SK-N-SH treated with all-trans-retinoic acid at 6 μM for 48 hours (cell line): ENCODE results near the gene LRRN1.

ENCODE experiments used
- ATAC-seq: fragments of 200-7000 bp; cut with Tn5 transposase; 3 replicates; pipeline ENCODE4 v1.9.1; 2020; ENCODE audit warnings: mild to moderate bottlenecking, moderate library complexity
- ARNTL ChIP-seq: fragments of 450-650 bp; formaldehyde crosslinking; IDR thresholded peaks from 2 replicates; pipeline ENCODE4 v1.5.0; 2020; ENCODE audit warnings: low read depth, mild to moderate bottlenecking, moderate library complexity, borderline replicate concordance
- BACH2 ChIP-seq: fragments of 250-450 bp; sonication (Bioruptor Pico); IDR thresholded peaks from 2 replicates; pipeline ENCODE4 v1.9.0; 2021; ENCODE audit warnings: mild to moderate bottlenecking, borderline replicate concordance
- CREB5 ChIP-seq: fragments of 250-450 bp; sonication (Bioruptor Pico); IDR thresholded peaks from 2 replicates; pipeline ENCODE4 v1.5.1; 2020; ENCODE audit warnings: low read depth, mild to moderate bottlenecking, moderate library complexity
- CSDC2 ChIP-seq: fragments of 250-450 bp; sonication (Bioruptor Pico); IDR thresholded peaks from 2 replicates; pipeline ENCODE4 v1.5.0; 2020; ENCODE audit warnings: mild to moderate bottlenecking, moderate library complexity
- CSRNP3 ChIP-seq: fragments of 250-450 bp; sonication (Bioruptor Pico); IDR thresholded peaks from 2 replicates; pipeline ENCODE4 v1.5.1; 2021; ENCODE audit warnings: mild to moderate bottlenecking, moderate library complexity
- ESRRG ChIP-seq: fragments of 250-450 bp; sonication (Bioruptor Pico); IDR thresholded peaks from 2 replicates; pipeline ENCODE4 v1.6.1; 2021; ENCODE audit warnings: mild to moderate bottlenecking
- GLIS3 ChIP-seq: fragments of 250-450 bp; sonication (Bioruptor Pico); IDR thresholded peaks from 2 replicates; pipeline ENCODE4 v1.5.0; 2020; ENCODE audit warnings: mild to moderate bottlenecking, moderate library complexity
- ISL1 ChIP-seq: fragments of 250-450 bp; sonication (Bioruptor Pico); IDR thresholded peaks from 2 replicates; pipeline ENCODE4 v2.1.2; 2022; ENCODE audit warnings: mild to moderate bottlenecking, moderate library complexity
- OSR1 ChIP-seq: fragments of 250-450 bp; sonication (Bioruptor Pico); IDR thresholded peaks from 2 replicates; pipeline ENCODE4 v1.8.0; 2022; ENCODE audit warnings: moderate library complexity, mild to moderate bottlenecking, inconsistent platforms
- PPARA ChIP-seq: fragments of 250-450 bp; sonication (Bioruptor Pico); IDR thresholded peaks from 2 replicates; pipeline ENCODE4 v1.5.0; 2020; ENCODE audit warnings: mild to moderate bottlenecking, borderline replicate concordance
- SNAI2 ChIP-seq: fragments of 250-450 bp; sonication (Bioruptor Pico); IDR thresholded peaks from 2 replicates; pipeline ENCODE4 v1.5.0; 2020; ENCODE audit warnings: mild to moderate bottlenecking, moderate library complexity
- TOX ChIP-seq: fragments of 250-450 bp; sonication (Bioruptor Pico); IDR thresholded peaks from 2 replicates; pipeline ENCODE4 v1.8.0; 2021; ENCODE audit warnings: mild to moderate bottlenecking, moderate library complexity, borderline replicate concordance
- TSHZ2 ChIP-seq: fragments of 250-450 bp; sonication (Bioruptor Pico); IDR thresholded peaks from 2 replicates; pipeline ENCODE4 v1.5.0; 2020; ENCODE audit warnings: mild to moderate bottlenecking, moderate library complexity
- ZC3H10 ChIP-seq: fragments of 250-450 bp; sonication (Bioruptor Pico); IDR thresholded peaks from 2 replicates; pipeline ENCODE4 v1.5.1; 2021; ENCODE audit warnings: mild to moderate bottlenecking, moderate library complexity
- ZFP3 ChIP-seq: fragments of 250-450 bp; sonication (Bioruptor Pico); IDR thresholded peaks from 2 replicates; pipeline ENCODE4 v1.5.0; 2020; ENCODE audit warnings: mild to moderate bottlenecking, moderate library complexity
- ZFP30 ChIP-seq: fragments of 450-650 bp; formaldehyde crosslinking; IDR thresholded peaks from 2 replicates; pipeline ENCODE4 v1.5.0; 2022; ENCODE audit warnings: mild to moderate bottlenecking, moderate library complexity
- ZNF565 ChIP-seq: fragments of 450-650 bp; formaldehyde crosslinking; conservative IDR thresholded peaks from 2 replicates; pipeline ENCODE4 v1.5.0; 2020; ENCODE audit warnings: low read depth, mild to moderate bottlenecking, moderate library complexity
- ZNF70 ChIP-seq: fragments of 450-650 bp; formaldehyde crosslinking; IDR thresholded peaks from 2 replicates; pipeline ENCODE4 v1.5.0; 2020; ENCODE audit warnings: mild to moderate bottlenecking, moderate library complexity
- ZNF8 ChIP-seq: fragments of 450-650 bp; formaldehyde crosslinking; IDR thresholded peaks from 2 replicates; pipeline ENCODE4 v1.5.0; 2020; ENCODE audit warnings: mild to moderate bottlenecking, moderate library complexity
- TF ChIP-seq, protein P1 (sequence below): fragments of 250-450 bp; sonication (Bioruptor Pico); IDR thresholded peaks from 2 replicates; pipeline ENCODE4 v1.8.0; 2020; ENCODE audit warnings: mild to moderate bottlenecking, moderate library complexity, borderline replicate concordance
- TF ChIP-seq, protein P2 (sequence below): fragments of 250-450 bp; sonication (Bioruptor Pico); IDR thresholded peaks from 2 replicates; pipeline ENCODE4 v1.8.0; 2021; ENCODE audit warnings: low read depth, mild to moderate bottlenecking, moderate library complexity, borderline replicate concordance

The LRRN1 gene

DNA sequence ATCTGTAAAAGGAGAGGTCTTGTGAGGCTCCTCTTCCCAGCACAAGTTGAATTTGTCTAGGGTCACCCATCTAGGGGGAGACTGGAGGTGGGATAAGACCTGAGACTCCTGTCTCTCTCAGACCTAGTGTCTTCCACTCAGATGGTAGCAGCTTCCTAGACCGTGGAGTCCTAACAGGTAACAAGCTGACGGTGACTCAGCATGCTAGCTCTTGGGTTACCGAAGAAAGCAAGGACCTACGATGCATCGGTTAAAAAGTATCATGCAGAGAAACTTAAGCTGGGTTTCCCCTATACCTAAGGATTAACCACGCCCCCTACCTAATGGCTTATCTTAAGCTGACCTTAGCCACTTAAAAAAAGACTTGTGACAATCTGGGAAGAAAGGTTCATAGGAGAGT is 7.6 kb downstream of the LRRN1 start:
- TF ChIP-seq TSHZ2 (CRISPR knock-in tag) (no peak), TOX (CRISPR knock-in tag) (no peak), ARNTL (CRISPR knock-in tag) (no peak), ZFP3 (CRISPR knock-in tag) (no peak), ESRRG (no peak), CSDC2 (CRISPR knock-in tag) (no peak), PPARA (CRISPR knock-in tag) (no peak), CSRNP3 (CRISPR knock-in tag) (no peak), ZC3H10 (CRISPR knock-in tag) (no peak), ZNF565 (CRISPR knock-in tag) (no peak), ISL1 (CRISPR knock-in tag) (no peak), ZNF70 (CRISPR knock-in tag) (no peak), BACH2 (CRISPR knock-in tag) (no peak), SNAI2 (CRISPR knock-in tag) (no peak), OSR1 (CRISPR knock-in tag) (no peak), ZNF8 (CRISPR knock-in tag) (no peak)
- TF ChIP-seq, protein P1, sequence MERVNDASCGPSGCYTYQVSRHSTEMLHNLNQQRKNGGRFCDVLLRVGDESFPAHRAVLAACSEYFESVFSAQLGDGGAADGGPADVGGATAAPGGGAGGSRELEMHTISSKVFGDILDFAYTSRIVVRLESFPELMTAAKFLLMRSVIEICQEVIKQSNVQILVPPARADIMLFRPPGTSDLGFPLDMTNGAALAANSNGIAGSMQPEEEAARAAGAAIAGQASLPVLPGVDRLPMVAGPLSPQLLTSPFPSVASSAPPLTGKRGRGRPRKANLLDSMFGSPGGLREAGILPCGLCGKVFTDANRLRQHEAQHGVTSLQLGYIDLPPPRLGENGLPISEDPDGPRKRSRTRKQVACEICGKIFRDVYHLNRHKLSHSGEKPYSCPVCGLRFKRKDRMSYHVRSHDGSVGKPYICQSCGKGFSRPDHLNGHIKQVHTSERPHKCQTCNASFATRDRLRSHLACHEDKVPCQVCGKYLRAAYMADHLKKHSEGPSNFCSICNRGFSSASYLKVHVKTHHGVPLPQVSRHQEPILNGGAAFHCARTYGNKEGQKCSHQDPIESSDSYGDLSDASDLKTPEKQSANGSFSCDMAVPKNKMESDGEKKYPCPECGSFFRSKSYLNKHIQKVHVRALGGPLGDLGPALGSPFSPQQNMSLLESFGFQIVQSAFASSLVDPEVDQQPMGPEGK (CRISPR knock-in tag) = no peak
- TF ChIP-seq, protein P2, sequence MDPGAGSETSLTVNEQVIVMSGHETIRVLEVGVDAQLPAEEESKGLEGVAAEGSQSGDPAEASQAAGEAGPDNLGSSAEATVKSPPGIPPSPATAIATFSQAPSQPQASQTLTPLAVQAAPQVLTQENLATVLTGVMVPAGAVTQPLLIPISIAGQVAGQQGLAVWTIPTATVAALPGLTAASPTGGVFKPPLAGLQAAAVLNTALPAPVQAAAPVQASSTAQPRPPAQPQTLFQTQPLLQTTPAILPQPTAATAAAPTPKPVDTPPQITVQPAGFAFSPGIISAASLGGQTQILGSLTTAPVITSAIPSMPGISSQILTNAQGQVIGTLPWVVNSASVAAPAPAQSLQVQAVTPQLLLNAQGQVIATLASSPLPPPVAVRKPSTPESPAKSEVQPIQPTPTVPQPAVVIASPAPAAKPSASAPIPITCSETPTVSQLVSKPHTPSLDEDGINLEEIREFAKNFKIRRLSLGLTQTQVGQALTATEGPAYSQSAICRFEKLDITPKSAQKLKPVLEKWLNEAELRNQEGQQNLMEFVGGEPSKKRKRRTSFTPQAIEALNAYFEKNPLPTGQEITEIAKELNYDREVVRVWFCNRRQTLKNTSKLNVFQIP (CRISPR knock-in tag) = no peak
- ATAC-seq = no peak

DNA sequence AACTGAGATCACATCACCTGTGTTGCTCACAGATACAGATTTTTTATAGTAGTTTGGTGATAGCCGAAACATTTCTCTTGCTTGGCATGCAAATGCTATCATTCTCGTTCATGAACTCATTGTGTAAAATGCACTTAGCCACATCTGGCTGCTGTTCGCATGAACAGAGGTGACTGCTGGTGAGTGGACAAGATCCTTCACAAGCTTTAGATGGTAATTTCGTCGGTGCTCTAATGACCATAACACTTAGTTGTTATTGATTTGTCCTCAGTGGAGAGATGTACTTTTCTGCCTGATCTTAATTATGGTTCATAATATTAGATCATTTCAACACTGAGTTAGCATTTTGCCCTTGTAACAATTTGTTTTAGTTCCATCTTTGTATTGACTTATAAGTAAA is 13.8 kb downstream of the LRRN1 start:
- no peak for ATAC-seq
- TF ChIP-seq GLIS3 (CRISPR knock-in tag) (no peak), ZFP30 (CRISPR knock-in tag) (no peak), ARNTL (CRISPR knock-in tag) (no peak), ZNF70 (CRISPR knock-in tag) (no peak), SNAI2 (CRISPR knock-in tag) (no peak), CREB5 (CRISPR knock-in tag) (no peak), ZFP3 (CRISPR knock-in tag) (no peak), ZNF8 (CRISPR knock-in tag) (no peak), TSHZ2 (CRISPR knock-in tag) (no peak), ESRRG (no peak), CSDC2 (CRISPR knock-in tag) (no peak), TOX (CRISPR knock-in tag) (no peak), CSRNP3 (CRISPR knock-in tag) (no peak), OSR1 (CRISPR knock-in tag) (no peak)
- TF ChIP-seq, protein P2 (CRISPR knock-in tag) = no peak
- TF ChIP-seq, protein P1 (CRISPR knock-in tag) = no peak
